GM12873 (cell line): ENCODE measurements around the gene USP11.

Source experiments
- CTCF ChIP-seq: IDR thresholded peaks from 2 replicates; pipeline ENCODE4 v1.5.1; 2012; ENCODE audit warnings: low read depth, mild to moderate bottlenecking, moderate library complexity, low read length, control low read depth; ENCODE audit not compliant: insufficient read depth; ENCODE audit errors: missing control alignments

The USP11 gene

GRCh38 chrX:47215291-47215900 is 17.4 kb upstream of the USP11 start:
- TF ChIP-seq CTCF: no peak

GRCh38 chrX:47216393-47216925 is 16.4 kb upstream of the USP11 start:
- TF ChIP-seq CTCF: no peak

- TF ChIP-seq CTCF: no peak
Observed at GRCh38 chrX:47217121-47217851, 15.5 kb upstream of the USP11 start.

- no peak for TF ChIP-seq CTCF
Observed at GRCh38 chrX:47217852-47218279, 14.9 kb upstream of the USP11 start.

GRCh38 chrX:47218280-47218919 is 14.4 kb upstream of the USP11 start, which contains the start of gene CDK16:
Gene CDK16, plus strand, starts transcription at chrX:47218681. Its CDS starts 4,877 bp downstream, at chrX:47223558.
- TF ChIP-seq CTCF: no peak

- TF ChIP-seq CTCF: no peak
Observed at GRCh38 chrX:47218920-47219815, 13.6 kb upstream of the USP11 start.

- no peak for TF ChIP-seq CTCF
Observed at GRCh38 chrX:47221756-47222155, 11.1 kb upstream of the USP11 start.
